Activated CD8-positive, alpha-beta memory T cell treated with anti-CD3 and anti-CD28 coated beads for 36 hours (primary cell): ENCODE results near the gene CD2AP. TPM values are rescaled to one million over a fixed set of nuclear protein-coding genes. Genes with fewer than 3 reads are reported as not detected.
"Not testable (repeated sequence)": the region's sequence is repeated elsewhere in the genome, so short reads cannot be mapped to it uniquely, and the experiment has no call there.

ENCODE experiments used
- CTCF ChIA-PET: fragments of 350-600 bp; sonication (Branson Sonifier 250); formaldehyde crosslinking; loops from one replicate; lab custom pipeline; 2021; ENCODE audit warnings: antibody characterized with exemption; lab: Charles Lee
- POLR2A ChIA-PET: fragments of 350-600 bp; sonication (Branson Sonifier 250); formaldehyde crosslinking; loops from one replicate; lab custom pipeline; 2021; ENCODE audit warnings: antibody characterized with exemption; lab: Charles Lee
- total RNA-seq, 2 experiments: library from RNA; stranded (reverse); gene quantifications; one replicate each; pipeline ENCODE4 v1.2.3, GENCODE V29; 2021

The CD2AP gene
- total RNA-seq, 2 experiments from 2014 or later: 28.6 to 29.3 TPM

- ChIA-PET POLR2A (no interaction called here), CTCF (no interaction called here)
Measured at GRCh38 chr6:47599512-47599911, 121.9 kb downstream of the CD2AP start.

- ChIA-PET POLR2A (no interaction called here), CTCF (no interaction called here)
Measured at GRCh38 chr6:47603227-47603626, 125.6 kb downstream of the CD2AP start.

- CTCF ChIA-PET: no interaction called here
- POLR2A ChIA-PET: no interaction called here
Measured at GRCh38 chr6:47603995-47604394, 126.4 kb downstream of the CD2AP start.

GRCh38 chr6:47621838-47622449 lies 144.4 kb downstream of the CD2AP start:
- ChIA-PET CTCF (no interaction called here), POLR2A (no interaction called here)

GRCh38 chr6:47626782-47627181 lies 149.2 kb downstream of the CD2AP start:
- POLR2A ChIA-PET: no interaction called here

DNA sequence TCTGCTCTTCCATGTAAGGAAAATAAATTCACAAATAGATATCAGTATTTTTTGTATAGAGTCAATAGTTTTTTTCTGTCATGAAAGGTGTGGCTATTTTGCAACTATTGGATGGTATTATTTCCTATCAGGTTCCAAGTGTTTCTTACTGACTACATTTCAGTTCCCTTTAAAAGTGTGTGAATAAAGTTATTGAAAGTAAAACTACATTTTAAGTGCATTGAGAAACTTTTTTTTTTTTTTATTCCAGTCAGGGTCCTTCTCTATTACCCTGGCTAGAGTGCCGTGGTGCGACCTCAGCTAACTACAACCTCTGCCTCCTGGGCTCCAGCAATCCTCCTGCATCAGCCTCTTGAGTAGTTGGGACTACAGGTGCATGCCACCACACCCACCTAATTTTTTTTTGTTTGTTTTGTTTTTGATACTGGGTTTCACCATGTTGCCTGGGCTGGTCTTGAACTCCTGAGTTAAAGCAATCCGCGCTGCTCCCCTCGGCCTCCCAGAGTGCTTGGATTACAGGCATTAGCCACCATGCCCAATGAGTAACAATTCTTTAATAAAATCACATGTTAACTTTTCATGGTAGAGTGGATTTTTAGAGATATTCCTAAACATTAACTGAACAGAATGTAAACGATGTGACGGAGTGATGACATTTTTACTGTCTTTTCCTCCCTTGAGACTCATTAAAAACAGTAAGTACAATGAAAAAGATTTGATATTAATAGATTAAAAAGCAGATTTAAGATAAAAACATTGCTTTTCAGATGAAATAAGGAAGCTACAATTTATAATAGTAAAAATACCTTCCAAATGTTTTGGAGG lies 151.1 kb downstream of the CD2AP start:
- POLR2A ChIA-PET: no interaction called here
- CTCF ChIA-PET: interaction anchor here (1.3 kb wide), 1 partner anchor 152 kb away, joined by 4 read pairs; no protein-coding TSS in a partner anchor

More at GRCh38 chr6:47626782-47627181, 149.2 kb downstream of the CD2AP start:
- CTCF ChIA-PET: no interaction called here

- CTCF ChIA-PET: interaction anchor here (0.7 to 2.4 kb wide), 2 partner anchors 17 to 152 kb away, joined by 3 to 17 read pairs; partner anchors contain the start of gene OPN5
- POLR2A ChIA-PET: no interaction called here
Measured at GRCh38 chr6:47629954-47630353, 152.4 kb downstream of the CD2AP start.

- POLR2A ChIA-PET: no interaction called here
- CTCF ChIA-PET: interaction anchor here (0.7 to 2.4 kb wide), 4 partner anchors 16 to 151 kb away, joined by 3 to 17 read pairs (median 8); partner anchors contain the start of gene OPN5
Measured at GRCh38 chr6:47630587-47630986, 153.0 kb downstream of the CD2AP start.

DNA sequence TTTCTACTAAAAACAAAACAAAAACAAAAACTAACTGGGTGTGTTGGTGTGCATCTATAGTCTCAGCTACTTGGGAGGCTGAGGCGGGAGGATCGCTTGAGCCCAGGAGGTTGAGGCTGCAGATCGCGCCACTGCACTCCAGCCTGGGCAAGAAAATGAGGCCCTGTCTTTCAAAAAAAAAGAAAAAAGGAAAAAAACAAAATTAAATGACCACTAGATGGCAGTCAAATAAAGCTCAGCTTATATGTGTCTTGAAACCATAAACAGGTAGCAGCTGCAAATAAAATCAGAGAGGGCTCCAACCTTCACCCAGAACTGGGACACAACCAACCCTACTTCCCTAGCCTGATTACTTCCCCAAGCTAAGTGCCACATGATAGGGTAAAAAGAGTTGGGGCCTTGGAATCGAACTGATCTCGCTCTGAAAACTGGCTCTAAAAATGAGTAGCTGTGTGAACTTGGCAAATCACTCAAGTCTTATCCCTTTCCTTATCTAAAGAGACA lies 153.7 kb downstream of the CD2AP start:
- ChIA-PET POLR2A (no interaction called here), CTCF (interaction anchor here (0.8 to 2.4 kb wide), 6 partner anchors 16 to 156 kb away, joined by 3 to 17 read pairs (median 4); partner anchors contain the start of gene OPN5)

- CTCF ChIA-PET: interaction anchor here (0.8 to 2.4 kb wide), 6 partner anchors 17 to 156 kb away, joined by 3 to 17 read pairs (median 4); partner anchors contain the start of gene OPN5
- POLR2A ChIA-PET: no interaction called here
Measured at GRCh38 chr6:47631797-47632196, 154.2 kb downstream of the CD2AP start.

- ChIA-PET POLR2A (no interaction called here), CTCF (interaction anchor here (1.1 kb wide), 1 partner anchor 147 kb away, joined by 6 read pairs; no protein-coding TSS in a partner anchor)
Measured at GRCh38 chr6:47633141-47633540, 155.6 kb downstream of the CD2AP start.

GRCh38 chr6:47634210-47635047 lies 156.8 kb downstream of the CD2AP start:
- CTCF ChIA-PET: interaction anchor here (0.6 kb wide), 1 partner anchor 392 kb away, joined by 3 read pairs; no protein-coding TSS in a partner anchor
- POLR2A ChIA-PET: no interaction called here

GRCh38 chr6:47646689-47647088 lies 169.1 kb downstream of the CD2AP start:
- ChIA-PET POLR2A (no interaction called here), CTCF (no interaction called here)

DNA sequence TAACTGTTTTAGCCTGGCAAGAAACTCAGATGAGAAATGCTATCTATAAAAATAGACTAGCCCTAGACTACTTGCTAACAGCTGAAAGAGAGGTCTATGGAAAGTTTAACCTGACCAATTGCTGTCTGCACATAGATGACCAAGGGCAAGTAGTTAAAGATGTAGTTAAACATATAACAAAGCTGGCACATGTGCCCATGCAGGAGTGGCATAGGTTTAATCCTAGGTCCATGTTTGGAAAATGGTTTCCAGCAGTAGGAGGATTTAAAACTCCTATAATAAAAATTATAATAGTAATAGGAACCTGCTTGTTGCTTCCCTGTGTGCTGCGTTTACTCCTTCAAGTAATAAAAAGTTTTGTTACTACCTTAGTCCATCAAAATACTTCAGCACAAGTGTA lies 169.6 kb downstream of the CD2AP start:
- CTCF ChIA-PET: no interaction called here
- POLR2A ChIA-PET: no interaction called here

DNA sequence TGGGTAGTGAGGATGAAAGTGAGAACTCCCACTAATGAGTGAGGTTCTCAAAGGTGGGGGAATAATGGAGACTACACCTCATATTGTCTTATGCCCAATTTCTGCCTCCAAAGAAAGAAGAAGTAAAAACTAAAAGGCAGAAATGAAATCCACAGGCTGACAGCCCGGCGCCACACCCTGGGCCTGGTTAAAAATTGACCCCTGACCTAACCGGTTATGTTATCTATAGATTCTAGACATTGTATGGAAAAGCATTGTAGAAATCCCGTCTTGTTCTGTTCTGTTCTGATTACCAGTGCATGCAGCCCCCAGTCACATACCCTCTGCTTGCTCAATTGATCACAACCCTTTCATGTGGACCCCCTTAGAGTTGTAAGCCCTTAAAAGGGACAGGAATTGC lies 170.0 kb downstream of the CD2AP start:
- POLR2A ChIA-PET, CTCF ChIA-PET: not testable (repeated sequence)

DNA sequence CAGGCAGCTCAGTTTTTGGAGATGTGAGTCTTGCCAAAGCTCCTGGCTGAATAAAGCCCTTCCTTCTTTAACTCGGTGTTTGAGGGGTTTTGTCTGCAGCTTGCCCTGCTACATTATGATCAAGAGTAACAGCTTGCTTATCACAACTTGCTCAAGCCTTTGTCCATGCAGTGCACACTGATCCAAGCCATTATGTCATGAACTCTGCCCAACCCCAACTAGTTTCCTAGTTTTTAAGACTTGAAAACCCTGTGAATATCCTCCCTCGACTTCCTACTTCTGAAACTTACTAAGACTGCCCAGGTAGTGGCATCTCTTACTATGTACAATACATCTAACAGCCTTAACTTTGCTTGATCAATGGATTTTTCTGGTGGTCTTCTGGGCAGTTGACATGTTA lies 170.4 kb downstream of the CD2AP start:
- CTCF ChIA-PET: no interaction called here
- POLR2A ChIA-PET: no interaction called here

DNA sequence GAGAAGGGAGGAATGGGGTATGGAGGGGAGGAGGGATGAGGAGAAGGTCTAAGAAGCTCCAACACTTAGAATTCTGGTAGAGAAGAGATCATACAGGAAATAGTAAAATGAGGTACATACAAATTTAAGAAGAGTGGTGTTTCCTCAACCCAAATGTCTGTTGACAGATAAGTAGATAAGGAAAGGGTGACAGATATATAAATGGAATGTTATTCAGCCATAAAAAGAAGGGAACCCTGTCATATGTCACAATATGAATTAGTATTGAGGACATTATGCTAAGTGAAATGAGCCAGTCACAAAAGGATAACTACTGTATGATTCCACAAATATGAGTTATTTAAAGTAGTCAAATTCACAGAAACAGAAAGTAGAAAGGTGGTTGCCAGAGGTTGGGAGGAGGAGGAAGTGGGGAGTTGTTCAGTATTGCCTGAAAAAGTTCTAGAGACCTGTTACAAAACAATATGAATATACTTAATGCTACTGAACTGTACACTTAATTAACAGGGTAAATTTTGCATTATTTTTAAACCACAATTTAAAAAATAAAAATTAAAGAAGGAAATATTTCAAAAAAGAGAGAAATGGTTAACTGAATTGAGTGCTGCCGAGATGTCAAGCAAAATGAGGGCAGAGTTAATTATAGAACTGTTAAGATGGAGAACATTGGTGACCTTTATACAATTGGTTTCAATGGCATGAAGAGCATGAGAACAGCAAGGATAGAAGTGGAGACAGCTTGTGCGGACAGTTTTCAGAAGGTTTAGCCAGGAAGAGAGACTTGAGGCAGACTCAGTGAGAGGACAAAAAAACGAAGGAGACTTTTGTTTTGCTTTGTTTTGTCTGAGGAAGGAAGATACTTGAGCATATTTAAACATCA lies 173.2 kb downstream of the CD2AP start:
- ChIA-PET CTCF (no interaction called here), POLR2A (no interaction called here)

DNA sequence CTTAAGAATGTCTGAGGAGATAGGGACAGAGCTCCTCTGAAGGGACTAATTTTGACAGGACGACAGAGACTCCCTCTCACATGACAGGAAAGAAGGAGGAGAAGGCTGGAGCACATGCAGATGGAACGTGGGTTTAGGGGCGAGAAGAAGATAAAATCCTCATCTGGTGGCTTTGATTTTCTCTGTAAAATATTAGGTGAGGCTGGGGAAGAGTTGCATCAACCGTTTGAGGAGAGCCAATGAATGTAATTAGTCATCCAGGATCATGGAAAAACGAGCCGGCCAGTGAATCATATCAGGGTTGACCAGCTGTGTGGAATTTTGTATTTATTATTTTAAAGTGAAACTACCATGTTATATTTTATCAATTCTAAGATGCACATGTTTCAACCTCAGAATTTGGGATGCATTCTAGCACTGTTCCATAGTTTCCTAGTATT lies 173.9 kb downstream of the CD2AP start:
- POLR2A ChIA-PET: no interaction called here
- CTCF ChIA-PET: interaction anchor here (1.2 kb wide), 1 partner anchor 20 kb away, joined by 3 read pairs; no protein-coding TSS in a partner anchor
